Small intestine (tissue), 7 donors: ENCODE measurements around the gene PLEKHB2. TPM values are rescaled to one million over a fixed set of nuclear protein-coding genes. Genes with fewer than 3 reads are reported as not detected.
"Not testable (repeated sequence)": the region's sequence is repeated elsewhere in the genome, so short reads cannot be mapped to it uniquely, and the experiment has no call there.

Experiments used
- DNase-seq, 2 donors: peaks; one replicate each; pipeline versions ENCODE4 v3.0.0 to v3.0.0-alpha.2; 2013
- FAIRE-seq: peaks from 2 replicates; lab custom pipeline; 2012; peaks lifted over from hg19 to GRCh38; lab: Jason Lieb, UNC
- H3K27ac ChIP-seq, 3 donors: one replicate each; pipeline ENCODE4 v1.5.1; 2013; ENCODE audit warnings: low read length in 2 of 3, mild to moderate bottlenecking in 2 of 3, control low read depth in 1 of 3, inconsistent platforms in 1 of 3, low read depth in 1 of 3, moderate library complexity in 1 of 3
- H3K27me3 ChIP-seq, 3 donors: one replicate each; pipeline ENCODE4 v1.6.1; 2013; ENCODE audit warnings: low read length in 3 of 3, inconsistent platforms in 1 of 3; ENCODE audit not compliant: control insufficient read depth in 3 of 3, insufficient read depth in 3 of 3
- H3K36me3 ChIP-seq, 3 donors: one replicate each; pipeline ENCODE4 v1.6.1; 2013; ENCODE audit warnings: low read length in 3 of 3, inconsistent platforms in 1 of 3, low read depth in 1 of 3, mild to moderate bottlenecking in 1 of 3, moderate library complexity in 1 of 3; ENCODE audit not compliant: control insufficient read depth in 3 of 3, insufficient read depth in 2 of 3
- H3K4me1 ChIP-seq, 3 donors: one replicate each; pipeline ENCODE4 v1.6.1; 2013; ENCODE audit warnings: low read length in 2 of 3, inconsistent platforms in 1 of 3, low read depth in 1 of 3, mild to moderate bottlenecking in 1 of 3, moderate library complexity in 1 of 3; ENCODE audit not compliant: control insufficient read depth in 3 of 3, insufficient read depth in 2 of 3
- H3K4me3 ChIP-seq, 3 donors: one replicate each; pipeline ENCODE4 v1.5.1; 2013; ENCODE audit warnings: low read length in 3 of 3, control low read depth in 1 of 3, inconsistent platforms in 1 of 3, low read depth in 1 of 3, mild to moderate bottlenecking in 1 of 3, moderate library complexity in 1 of 3
- H3K9me3 ChIP-seq, 2 donors: one replicate each; pipeline ENCODE4 v1.6.1; 2013; ENCODE audit warnings: low read depth in 1 of 2, low read length in 1 of 2; ENCODE audit not compliant: control insufficient read depth in 2 of 2, insufficient read depth in 1 of 2
- WGBS, 3 donors: extraction: QIAGEN DNeasy Blood & Tissue Kit; methylation state at CpG; one replicate each; pipeline ENCODE4 v1.1.7; 2013; 5-methylcytosine and 5-hydroxymethylcytosine counted together
- polyA plus RNA-seq, 4 donors: library from polyadenylated mRNA; stranded (reverse) in 3 of 4; unstranded in 1 of 4; fragments of 200-250 nt in 3 of 4; fragments of 120-200 nt in 1 of 4; gene quantifications; one replicate each; pipeline versions ENCODE4 v1.2.1 to v1.2.3, GENCODE V29; 2013
- donor health status: healthy with polysubstance abuse.
- donor health status: control.
- donor health status: control.
- donor health status: Bipolar disorder and iron deficiency.
- donor health status: healthy.

Gene PLEKHB2
- polyA plus RNA-seq, 4 donors = 40.3 to 134 (median 66.4) TPM

- H3K9me3 ChIP-seq = no peaks in the 10 kb centered on the region
- WGBS, 3 donors = 68 to 79% (median 73%) methylated on average over 14 of the region's 14 CpGs
- peak in 1 of 2 donors; percentile 22 for DNase-seq
- no peaks in the 10 kb centered on the region for H3K27me3 ChIP-seq
- H3K4me1 ChIP-seq = no peaks in the 10 kb centered on the region
- FAIRE-seq = no peak
- no peak overlapping the region for H3K27ac ChIP-seq
- peaks cover 3 to 43% (median 11%) of the 10 kb centered on the region in 3 donors for H3K36me3 ChIP-seq
- H3K4me3 ChIP-seq = no peak overlapping the region
These were observed 40.3 kb upstream of the PLEKHB2 start for GRCh38 chr2:131064589-131065512.

DNA sequence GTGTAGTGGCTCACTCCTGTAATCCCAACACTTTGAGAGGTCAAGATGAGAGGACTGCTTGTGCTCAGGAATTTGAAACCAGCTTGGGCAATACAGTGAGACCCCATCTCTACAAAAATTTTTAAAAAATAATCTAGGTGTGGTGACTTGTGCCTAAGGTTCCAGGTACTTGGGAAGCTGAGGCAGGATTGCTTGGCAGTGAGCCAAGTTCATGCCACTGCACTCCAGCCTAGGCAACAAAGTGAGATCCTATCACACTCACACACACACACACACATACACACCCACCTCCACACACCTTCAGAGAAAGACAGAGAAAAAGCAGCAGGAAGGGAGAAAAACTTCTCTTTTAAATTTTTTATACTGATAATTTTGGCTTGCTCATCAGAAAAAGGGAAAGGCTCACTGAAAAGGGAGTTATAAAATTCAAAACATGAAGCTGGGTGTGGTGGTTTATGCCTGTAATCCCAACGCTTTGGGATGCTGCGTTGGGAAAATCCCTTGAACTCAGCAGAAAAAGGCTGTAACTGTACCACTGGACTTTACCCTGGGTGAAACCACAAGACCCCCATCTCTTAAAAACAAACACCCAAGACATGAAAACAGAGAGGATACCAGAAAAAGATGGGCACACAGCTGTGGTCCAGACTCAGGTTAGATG, 37.5 kb upstream of the PLEKHB2 start:
- no peak overlapping the region for H3K27ac ChIP-seq
- H3K36me3 ChIP-seq = peaks cover 3 to 42% (median 14%) of the 10 kb centered on the region in 3 donors
- H3K4me1 ChIP-seq = no peaks in the 10 kb centered on the region
- H3K4me3 ChIP-seq = no peak overlapping the region
- H3K27me3 ChIP-seq = no peaks in the 10 kb centered on the region
- WGBS, 3 donors = 37 to 45% (median 42%) methylated on average over 2 of the region's 2 CpGs
- FAIRE-seq = no peak
- no peaks in the 10 kb centered on the region for H3K9me3 ChIP-seq
- DNase-seq = no peak

- H3K36me3 ChIP-seq = peaks cover 3 to 43% (median 13%) of the 10 kb centered on the region in 3 donors
- 94 to 97% (median 94%) methylated on average over 6 of the region's 6 CpGs for WGBS, 3 donors
- H3K27me3 ChIP-seq, H3K9me3 ChIP-seq, FAIRE-seq, DNase-seq, H3K4me3 ChIP-seq, H3K27ac ChIP-seq, H3K4me1 ChIP-seq: not testable (repeated sequence)
These were observed 37.0 kb upstream of the PLEKHB2 start for GRCh38 chr2:131068172-131068571.

DNA sequence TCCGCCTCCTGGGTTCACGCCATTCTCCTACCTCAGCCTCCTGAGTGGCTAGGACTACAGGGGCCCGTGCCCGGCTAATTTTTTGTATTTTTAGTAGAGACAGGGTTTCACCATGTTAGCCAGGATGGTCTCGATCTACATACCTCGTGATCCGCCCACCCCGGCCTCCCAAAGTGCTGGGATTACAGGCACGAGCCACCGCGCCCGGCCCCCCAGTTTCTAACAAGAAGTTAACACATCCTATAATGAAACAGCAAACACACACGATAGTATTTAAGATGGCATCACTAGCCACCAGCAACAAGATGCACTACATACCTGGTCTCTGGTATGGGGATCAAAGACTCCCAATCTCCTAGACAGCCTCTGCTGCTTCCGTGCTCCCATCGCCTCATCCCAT, 29.6 kb upstream of the PLEKHB2 start:
- WGBS, 3 donors = 94 to 96% (median 95%) methylated on average over 15 of the region's 15 CpGs
- H3K4me1 ChIP-seq, FAIRE-seq, H3K9me3 ChIP-seq, H3K4me3 ChIP-seq, H3K27ac ChIP-seq, DNase-seq, H3K27me3 ChIP-seq: not testable (repeated sequence)
- H3K36me3 ChIP-seq = peaks cover 12 to 67% (median 29%) of the 10 kb centered on the region in 3 donors

DNA sequence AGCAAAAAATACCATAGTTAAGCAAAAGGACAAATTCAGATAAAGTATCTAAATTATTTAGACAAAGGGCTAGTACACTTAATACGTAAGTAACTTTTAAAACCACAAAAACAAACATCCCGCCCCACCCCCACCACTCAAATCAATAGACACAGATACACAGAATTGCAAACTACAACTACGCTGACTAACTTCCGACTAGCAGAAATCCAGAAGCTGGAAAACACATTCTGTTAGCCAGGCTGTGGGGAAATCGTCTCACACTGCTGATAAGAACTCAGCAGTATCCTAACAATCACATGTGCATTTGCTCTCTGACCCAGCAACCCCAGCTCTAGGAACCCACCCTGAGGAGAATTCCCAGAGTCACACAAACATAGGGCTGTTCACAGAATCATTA, 28.4 kb upstream of the PLEKHB2 start:
- Histone ChIP-seq H3K4me1 (peaks cover 0 to 2% (median 0%) of the 10 kb centered on the region in 3 donors), H3K36me3 (peaks cover 16 to 67% (median 27%) of the 10 kb centered on the region in 3 donors), H3K27me3 (no peaks in the 10 kb centered on the region), H3K4me3 (no peak overlapping the region), H3K27ac (no peak overlapping the region), H3K9me3 (no peaks in the 10 kb centered on the region)
- DNase-seq (peak in 1 of 2 donors; percentile 21), FAIRE-seq (no peak)
- 75 to 81% (median 76%) methylated on average over 5 of the region's 5 CpGs for WGBS, 3 donors

GRCh38 chr2:131077182-131077846, 27.8 kb upstream of the PLEKHB2 start:
- Histone ChIP-seq H3K27me3 (no peaks in the 10 kb centered on the region), H3K27ac (no peak overlapping the region), H3K36me3 (peaks cover 16 to 65% (median 31%) of the 10 kb centered on the region in 3 donors), H3K9me3 (no peaks in the 10 kb centered on the region), H3K4me3 (no peak overlapping the region), H3K4me1 (peaks cover 0 to 2% (median 0%) of the 10 kb centered on the region in 3 donors)
- 84 to 88% (median 87%) methylated on average over 11 of the region's 11 CpGs for WGBS, 3 donors
- DNase-seq (no peak), FAIRE-seq (no peak)

- DNase-seq = no peak
- 87 to 92% (median 90%) methylated on average over 3 of the region's 3 CpGs for WGBS, 3 donors
- Histone ChIP-seq H3K9me3 (no peaks in the 10 kb centered on the region), H3K4me3 (no peak overlapping the region), H3K4me1 (peaks cover 0 to 2% (median 0%) of the 10 kb centered on the region in 3 donors), H3K27ac (no peak overlapping the region), H3K27me3 (no peaks in the 10 kb centered on the region), H3K36me3 (peaks cover 16 to 65% (median 33%) of the 10 kb centered on the region in 3 donors)
- FAIRE-seq = no peak
These were observed 27.2 kb upstream of the PLEKHB2 start for GRCh38 chr2:131077966-131078365.

- peaks cover 12 to 58% (median 32%) of the 10 kb centered on the region in 3 donors for H3K36me3 ChIP-seq
- not testable (repeated sequence) for H3K9me3 ChIP-seq, DNase-seq, FAIRE-seq, H3K27me3 ChIP-seq, H3K27ac ChIP-seq, H3K4me3 ChIP-seq, H3K4me1 ChIP-seq
- 92 to 95% (median 93%) methylated on average over 6 of the region's 6 CpGs for WGBS, 3 donors
These were observed 25.2 kb upstream of the PLEKHB2 start for GRCh38 chr2:131079931-131080330.
